NCI-H1105 (cell line): ENCODE measurements around the gene FLACC1.
"Not testable (repeated sequence)": the region's sequence is repeated elsewhere in the genome, so short reads cannot be mapped to it uniquely, and the experiment has no call there.

Experiments
- DNase-seq: peaks from one replicate; lab custom pipeline; 2025; lab: John Stamatoyannopoulos, UW

Gene FLACC1

GRCh38 chr2:201357221-201357620 is at the start of gene FLACC1:
TSS of gene FLACC1 (minus strand) at chr2:201357345. CDS start at chr2:201351404, 5,941 bp downstream.
- DNase-seq = no peak

GRCh38 chr2:201406077-201406662 is 49.0 kb upstream of the FLACC1 start:
- peak; percentile 0 for DNase-seq

- no peak for DNase-seq
Measured at GRCh38 chr2:201404699-201405280, 47.6 kb upstream of the FLACC1 start.

GRCh38 chr2:201403880-201404279 is 46.7 kb upstream of the FLACC1 start:
- DNase-seq = peak; percentile 18

GRCh38 chr2:201402651-201403562 is 45.8 kb upstream of the FLACC1 start:
- DNase-seq = no peak

GRCh38 chr2:201401815-201402214 is 44.7 kb upstream of the FLACC1 start:
- DNase-seq = no peak

- DNase-seq = no peak
Measured at GRCh38 chr2:201396595-201396994, 39.5 kb upstream of the FLACC1 start.

- no peak for DNase-seq
Measured at GRCh38 chr2:201383136-201383535, 26.0 kb upstream of the FLACC1 start.

GRCh38 chr2:201378496-201379397 is 21.6 kb upstream of the FLACC1 start:
- no peak for DNase-seq

GRCh38 chr2:201377218-201377617 is 20.1 kb upstream of the FLACC1 start:
- DNase-seq = no peak

- no peak for DNase-seq
Measured at GRCh38 chr2:201369775-201370174, 12.6 kb upstream of the FLACC1 start.

- DNase-seq = not testable (repeated sequence)
Measured at GRCh38 chr2:201369318-201369717, 12.2 kb upstream of the FLACC1 start.

- DNase-seq = no peak
Measured at GRCh38 chr2:201366146-201366545, 9.0 kb upstream of the FLACC1 start.

GRCh38 chr2:201363857-201364560 is 6.9 kb upstream of the FLACC1 start:
- DNase-seq = peak; percentile 9

GRCh38 chr2:201362396-201362795 is 5.3 kb upstream of the FLACC1 start:
- no peak for DNase-seq

GRCh38 chr2:201361078-201361733 is 4.1 kb upstream of the FLACC1 start:
- DNase-seq = no peak

- DNase-seq = no peak
Measured at GRCh38 chr2:201360256-201360655, 3.1 kb upstream of the FLACC1 start.

- no peak for DNase-seq
Measured at GRCh38 chr2:201358684-201359083, 1.5 kb upstream of the FLACC1 start.

GRCh38 chr2:201353116-201353515 is 4.0 kb downstream of the FLACC1 start:
- DNase-seq = no peak

- DNase-seq = no peak
Measured at GRCh38 chr2:201350879-201351278, 6.3 kb downstream of the FLACC1 start.

- no peak for DNase-seq
Measured at GRCh38 chr2:201349601-201350000, 7.5 kb downstream of the FLACC1 start.
